Stimulated activated naive CD8-positive, alpha-beta T cell treated with anti-CD3 and anti-CD28 coated beads, Interleukin-15, amount 100 ng/mL, for 72 hours (primary cell): Measurements from ENCODE around the gene CEP95.
A peak's percentile ranks its signal among the peaks of the same experiment; 100 is the strongest.
"Not testable (repeated sequence)": the region's sequence is repeated elsewhere in the genome, so short reads cannot be mapped to it uniquely, and the experiment has no call there.

Experiments
- ATAC-seq: fragments of 150-1000 bp; cut with Tn5 transposase; 2 replicates; pipeline ENCODE4 v1.10.0; 2021; ENCODE audit warnings: mild to moderate bottlenecking, moderate library complexity
- DNase-seq, 2 donors: peaks; one replicate each; pipeline ENCODE4 v3.0.0; 2021 to 2022
- H3K27ac Mint-ChIP-seq, 2 donors: one replicate each; pipeline ENCODE4 v1.8.0; 2022; ENCODE audit warnings: mild to moderate bottlenecking in 2 of 2, mixed read lengths in 2 of 2, moderate library complexity in 2 of 2
- H3K27me3 Mint-ChIP-seq: one replicate; pipeline ENCODE4 v1.8.0; 2022; ENCODE audit warnings: mixed read lengths
- H3K4me1 Mint-ChIP-seq: one replicate; pipeline ENCODE4 v1.8.0; 2022; ENCODE audit warnings: mild to moderate bottlenecking, mixed read lengths
- H3K4me3 Mint-ChIP-seq, 2 donors: one replicate each; pipeline ENCODE4 v1.8.0; 2022; ENCODE audit warnings: mild to moderate bottlenecking in 2 of 2, mixed read lengths in 2 of 2, moderate library complexity in 1 of 2
- H3K9me3 Mint-ChIP-seq, 2 donors: one replicate each; pipeline ENCODE4 v1.8.0; 2022; ENCODE audit warnings: mixed read lengths in 2 of 2

CEP95 gene

GRCh38 chr17:64488301-64488700 is 18.5 kb upstream of the CEP95 start:
- ATAC-seq (no peak), DNase-seq (no peak)
- Mint-ChIP-seq H3K4me3 (no peak overlapping the region), H3K9me3 (no peaks in the 10 kb centered on the region), H3K27ac (no peak overlapping the region), H3K27me3 (no peaks in the 10 kb centered on the region), H3K4me1 (peaks cover 11% of the 10 kb centered on the region)

DNA sequence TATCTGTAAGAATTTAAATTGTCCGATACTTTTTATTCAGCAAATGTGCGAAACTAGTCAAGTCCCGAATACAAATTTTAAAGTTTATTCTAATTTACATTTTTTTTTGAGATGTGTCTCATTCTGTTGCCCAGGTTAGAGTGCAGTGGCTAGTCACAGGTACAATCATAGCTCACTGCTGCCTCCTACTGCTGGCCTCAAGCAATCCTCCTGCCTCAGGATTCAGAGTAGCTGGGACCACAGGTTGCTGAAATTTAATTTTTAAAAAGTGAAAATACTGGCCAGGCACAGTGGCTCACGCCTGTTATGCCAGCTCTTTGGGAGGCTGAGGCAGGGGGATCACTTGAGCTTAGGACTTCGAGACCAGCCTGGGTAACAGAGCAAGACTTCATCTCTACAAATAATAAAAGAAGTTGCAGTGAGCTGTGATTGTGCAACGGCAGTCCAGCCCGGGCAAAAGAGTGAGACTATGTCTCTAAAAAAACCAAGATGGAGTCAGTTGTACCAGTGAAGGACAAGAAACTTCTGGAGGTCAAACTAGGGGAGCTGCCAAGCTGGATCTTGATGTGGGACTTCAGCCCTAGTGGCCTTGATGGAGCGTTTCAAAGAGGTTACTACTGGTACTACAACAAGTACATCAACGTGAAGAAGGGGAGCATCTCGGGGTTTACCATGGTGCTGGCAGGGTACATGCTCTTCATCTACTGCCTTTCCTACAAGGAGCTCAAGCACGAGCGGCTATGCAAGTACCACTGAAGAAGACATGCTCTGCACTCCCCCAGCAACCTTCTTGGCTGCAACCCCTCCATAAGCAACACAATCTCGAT is 15.5 kb upstream of the CEP95 start:
- ATAC-seq (peak; percentile 83), DNase-seq (peak; percentile 48 to 61)
- Mint-ChIP-seq H3K4me1 (peaks cover 36% of the 10 kb centered on the region), H3K27me3 (no peaks in the 10 kb centered on the region), H3K9me3 (no peaks in the 10 kb centered on the region), H3K4me3 (no peak overlapping the region), H3K27ac (no peak overlapping the region)

GRCh38 chr17:64491994-64492393 is 14.8 kb upstream of the CEP95 start:
- no peak overlapping the region for H3K27ac Mint-ChIP-seq
- no peaks in the 10 kb centered on the region for H3K9me3 Mint-ChIP-seq
- no peak overlapping the region for H3K4me3 Mint-ChIP-seq
- H3K27me3 Mint-ChIP-seq, result no peaks in the 10 kb centered on the region
- DNase-seq (no peak), ATAC-seq (no peak)
- peaks cover 44% of the 10 kb centered on the region for H3K4me1 Mint-ChIP-seq

DNA sequence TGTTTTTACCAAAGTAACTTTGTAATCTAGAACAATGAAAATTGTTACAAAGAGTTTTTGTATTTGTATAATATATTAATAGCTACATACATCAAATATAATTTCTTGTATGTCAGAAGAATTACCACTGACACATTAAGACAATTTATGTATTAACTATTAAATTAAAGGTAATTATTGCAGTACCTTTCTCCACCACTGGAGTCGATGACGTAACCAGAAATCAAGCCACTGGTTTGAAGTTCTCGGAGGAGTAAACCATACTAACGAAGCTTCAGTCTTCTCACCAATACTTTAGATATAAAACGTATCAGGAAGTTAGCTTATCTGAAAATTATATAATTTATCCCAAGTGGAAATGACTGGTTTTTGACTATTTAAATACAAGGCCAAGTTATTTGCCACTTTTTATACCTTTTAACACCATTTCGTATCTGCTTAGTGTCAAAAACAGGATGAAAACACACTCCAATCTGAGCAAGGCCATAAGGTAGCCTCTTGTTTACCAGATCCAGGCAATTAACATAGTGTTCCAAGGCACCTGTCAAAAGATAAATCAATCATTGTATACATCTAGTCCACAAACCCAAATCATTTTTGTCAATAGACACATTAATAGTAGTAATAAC is 14.2 kb upstream of the CEP95 start:
- Mint-ChIP-seq H3K27me3 (no peaks in the 10 kb centered on the region), H3K4me1 (peaks cover 50% of the 10 kb centered on the region), H3K27ac (no peak overlapping the region), H3K4me3 (no peak overlapping the region), H3K9me3 (no peaks in the 10 kb centered on the region)
- no peak for DNase-seq
- no peak for ATAC-seq

- peak overlapping the region; percentile 98 to 100 for H3K4me3 Mint-ChIP-seq
- peak overlapping the region in 1 of 2 donors; percentile 13 for H3K27ac Mint-ChIP-seq
- peaks cover 65% of the 10 kb centered on the region for H3K4me1 Mint-ChIP-seq
- H3K9me3 Mint-ChIP-seq, result no peaks in the 10 kb centered on the region
- no peaks in the 10 kb centered on the region for H3K27me3 Mint-ChIP-seq
- DNase-seq, result no peak
- no peak for ATAC-seq
Measured at GRCh38 chr17:64494121-64494520, 12.7 kb upstream of the CEP95 start.

DNA sequence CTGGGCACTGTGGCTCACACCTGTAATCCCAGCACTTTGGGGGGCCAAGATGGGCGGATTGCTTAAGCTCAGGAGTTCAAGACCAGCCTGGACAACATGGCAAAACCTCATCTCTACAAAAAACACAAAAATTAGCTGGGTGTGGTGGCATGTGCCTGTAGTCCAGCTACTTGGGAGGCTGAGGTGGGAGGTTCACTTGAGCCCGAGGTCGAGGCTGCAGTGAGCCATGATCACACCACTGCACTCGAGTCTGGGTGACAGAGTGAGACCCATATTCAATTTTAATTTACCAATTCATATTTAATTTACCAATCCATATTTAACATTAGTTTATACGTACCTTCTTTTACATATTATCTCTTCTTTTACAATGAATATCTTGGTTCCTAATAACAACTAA is 11.5 kb upstream of the CEP95 start:
- not testable (repeated sequence) for H3K27me3 Mint-ChIP-seq

DNA sequence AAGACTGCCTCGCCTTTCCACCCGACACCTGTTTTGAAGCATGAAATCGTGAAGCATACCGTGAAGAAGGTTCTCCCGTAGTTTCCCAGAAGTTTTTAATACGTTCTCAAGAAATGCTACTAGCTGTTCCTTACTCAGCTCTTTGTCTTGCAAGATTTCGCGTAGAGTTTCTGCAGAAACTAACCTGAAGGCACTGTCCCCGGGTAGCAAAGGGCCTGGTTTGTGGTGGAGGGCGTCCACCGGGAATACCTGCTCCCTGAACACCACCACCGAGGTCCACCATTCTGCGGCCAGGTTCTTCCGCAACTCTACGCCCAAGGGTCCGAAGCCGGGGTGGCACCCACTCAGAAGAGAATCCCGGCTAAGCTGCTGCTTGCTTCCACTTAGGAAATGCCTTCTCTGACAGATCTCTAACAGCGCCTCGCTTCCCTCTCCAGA is 10.4 kb upstream of the CEP95 start:
- H3K4me1 Mint-ChIP-seq, result peaks cover 84% of the 10 kb centered on the region
- no peaks in the 10 kb centered on the region for H3K9me3 Mint-ChIP-seq
- peak overlapping the region; percentile 98 to 100 for H3K4me3 Mint-ChIP-seq
- DNase-seq, result no peak
- no peak for ATAC-seq
- peak overlapping the region; percentile 98 to 100 for H3K27ac Mint-ChIP-seq
- no peaks in the 10 kb centered on the region for H3K27me3 Mint-ChIP-seq

More for the DNA sequence above, 11.5 kb upstream of the CEP95 start:
- H3K4me1 Mint-ChIP-seq, result peaks cover 77% of the 10 kb centered on the region
- DNase-seq, ATAC-seq, H3K9me3 Mint-ChIP-seq: not testable (repeated sequence)
- peak overlapping the region in 1 of 2 donors; percentile 72 for H3K27ac Mint-ChIP-seq
- peak overlapping the region; percentile 98 to 100 for H3K4me3 Mint-ChIP-seq

DNA sequence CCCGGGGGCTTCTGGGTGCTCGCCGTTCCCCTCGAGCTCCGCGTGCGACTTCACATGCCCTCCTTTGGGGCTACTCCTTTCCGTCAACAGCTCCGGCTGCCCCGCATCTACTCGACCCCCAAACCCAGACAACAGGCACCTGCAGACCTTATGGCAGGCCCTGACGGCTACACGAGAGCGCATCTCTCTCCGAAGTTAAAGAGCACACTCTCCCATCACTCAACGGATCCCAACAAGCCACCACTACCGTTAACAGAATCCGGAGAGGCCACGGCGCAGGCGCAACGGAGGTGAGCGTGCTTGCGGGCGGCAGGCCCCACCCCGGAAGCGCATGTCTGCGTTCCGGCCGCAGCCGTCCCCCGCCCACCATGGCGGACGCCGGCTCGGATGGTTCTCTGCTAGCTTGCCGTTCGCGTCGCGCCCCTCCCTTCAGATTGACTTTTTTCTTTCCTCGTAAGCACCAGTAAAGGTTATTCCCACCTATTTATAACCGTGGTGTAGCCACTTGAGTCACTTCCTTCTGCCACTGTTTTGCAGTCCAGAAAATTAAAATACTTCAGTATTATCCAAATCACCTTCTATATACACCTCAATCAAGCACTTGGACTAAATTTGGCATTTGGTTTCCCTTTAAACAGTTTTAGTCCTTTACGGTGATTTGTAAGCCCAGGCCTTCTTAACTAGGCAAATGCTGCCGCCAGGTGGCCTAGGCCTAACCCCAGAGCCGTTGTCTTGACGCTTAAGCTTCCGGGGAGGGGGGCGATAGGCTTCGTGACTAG is 9.8 kb upstream of the CEP95 start, which contains the start of gene POLG2:
TSS of gene POLG2 (minus strand) at position 269 of the 779 bp plus-strand sequence. CDS start at position 183, 86 bp downstream.
- Mint-ChIP-seq H3K9me3 (no peaks in the 10 kb centered on the region), H3K4me3 (peak within 1 kb of the TSS; percentile 98 to 100), H3K27ac (peak within 1 kb of the TSS; percentile 98 to 100), H3K4me1 (peaks cover 84% of the 10 kb centered on the region), H3K27me3 (no peaks in the 10 kb centered on the region)
- ATAC-seq, result peak; percentile 91
- DNase-seq, result peak; percentile 96

DNA sequence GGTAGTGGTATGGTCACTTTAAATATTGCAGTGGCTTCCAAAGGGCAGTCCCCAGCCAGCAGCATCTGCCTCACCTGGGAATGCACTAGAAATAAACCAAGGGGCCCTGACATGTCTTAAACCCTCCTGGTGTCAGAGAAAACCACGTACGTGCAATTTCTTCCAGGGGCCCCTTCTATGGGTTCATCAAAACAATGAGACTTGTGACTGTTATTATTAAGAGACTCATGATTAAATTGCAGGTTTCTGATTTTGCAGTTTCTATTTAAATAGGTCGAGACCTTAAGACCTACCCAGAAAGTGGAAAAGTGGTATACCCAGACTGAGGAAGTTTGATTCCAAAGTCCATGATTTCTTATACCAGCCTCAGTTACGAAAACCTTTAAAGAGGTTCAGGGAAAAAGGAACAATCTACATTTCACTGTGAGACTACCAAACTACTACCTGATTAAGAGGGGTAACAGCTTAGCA is 9.2 kb upstream of the CEP95 start:
- Mint-ChIP-seq H3K9me3 (no peaks in the 10 kb centered on the region), H3K27me3 (no peaks in the 10 kb centered on the region), H3K4me1 (peaks cover 89% of the 10 kb centered on the region), H3K27ac (peak overlapping the region; percentile 98 to 100), H3K4me3 (peak overlapping the region; percentile 98 to 100)
- no peak for ATAC-seq
- no peak for DNase-seq

DNA sequence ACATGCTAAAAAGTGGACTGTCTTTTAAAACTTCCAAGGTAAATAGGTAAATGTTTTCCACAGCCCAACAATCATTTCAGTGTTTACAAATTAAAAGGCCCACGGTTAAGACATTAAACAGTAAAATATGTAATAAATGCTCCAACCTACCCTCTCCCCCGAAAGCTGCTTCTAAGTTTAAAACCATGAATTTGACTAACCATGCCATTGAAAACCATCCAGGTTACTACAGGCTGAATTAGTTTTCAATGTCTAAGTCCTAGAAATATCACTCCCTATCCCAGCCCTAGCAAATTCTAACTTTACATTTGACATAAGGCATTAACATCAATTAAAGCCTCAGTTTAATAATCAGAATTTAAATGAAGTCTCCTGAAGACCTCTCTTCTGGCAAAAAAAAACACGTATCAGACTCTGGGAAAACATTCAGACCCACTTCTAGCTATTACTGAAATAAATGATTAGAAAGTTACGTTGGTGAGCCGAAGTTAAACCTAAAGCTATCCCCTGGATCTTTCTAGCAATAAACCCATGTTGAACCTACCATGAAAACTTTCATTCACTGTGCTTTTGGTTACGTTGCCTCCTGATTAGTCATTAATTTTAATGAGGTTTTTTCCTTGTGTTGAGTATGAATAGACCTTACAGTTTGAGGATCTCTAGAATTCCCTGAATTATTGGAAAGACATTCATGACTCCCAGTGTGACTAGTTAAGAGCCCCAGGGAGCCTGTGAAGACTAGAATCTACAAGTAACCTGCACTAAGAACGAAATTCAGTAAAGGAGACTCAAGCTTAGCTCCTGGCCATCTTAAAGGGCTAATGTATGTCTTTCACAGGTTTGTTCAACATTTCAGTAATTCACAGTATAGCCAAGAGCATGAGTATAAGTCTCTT is 8.2 kb upstream of the CEP95 start:
- H3K27me3 Mint-ChIP-seq, result no peaks in the 10 kb centered on the region

DNA sequence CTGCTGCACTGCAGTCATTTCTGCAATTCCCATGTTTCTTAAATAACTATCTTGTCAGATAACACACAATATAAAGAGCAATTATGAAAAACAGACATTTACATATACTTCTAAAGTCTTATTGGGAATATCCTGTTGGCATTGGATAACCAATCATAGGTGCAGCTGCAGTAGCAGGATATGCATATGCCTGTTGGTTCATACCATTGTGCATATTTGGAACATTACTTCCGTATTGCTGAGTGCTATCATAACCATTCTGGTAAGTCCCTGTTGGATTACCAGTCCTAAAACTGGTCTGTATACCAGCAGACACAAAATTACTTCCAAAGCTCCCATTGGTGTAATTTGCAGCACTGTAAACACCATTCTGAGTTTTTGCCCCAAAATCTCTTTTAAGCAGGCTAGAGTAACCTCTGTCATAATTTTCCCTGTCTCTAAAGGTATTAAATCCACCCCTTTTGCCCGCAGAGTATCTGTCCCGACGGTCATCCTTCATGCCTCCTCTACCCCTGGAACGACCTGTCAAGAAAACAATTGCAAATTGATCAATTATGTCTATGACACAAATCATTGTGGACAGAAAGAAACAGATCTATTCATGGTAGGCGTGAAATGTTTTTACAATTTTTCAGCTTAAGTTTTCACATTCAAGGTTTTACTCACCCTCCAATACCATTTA is 6.8 kb upstream of the CEP95 start:
- ATAC-seq (no peak), DNase-seq (peak in 1 of 2 donors; percentile 39)
- Mint-ChIP-seq H3K27ac (peak overlapping the region in 1 of 2 donors; percentile 100), H3K9me3 (no peaks in the 10 kb centered on the region), H3K27me3 (no peaks in the 10 kb centered on the region), H3K4me3 (peak overlapping the region in 1 of 2 donors; percentile 63), H3K4me1 (peaks cover 96% of the 10 kb centered on the region)

More for the DNA sequence above, 8.2 kb upstream of the CEP95 start:
- H3K9me3 Mint-ChIP-seq, result no peaks in the 10 kb centered on the region
- ATAC-seq (no peak), DNase-seq (no peak)
- peaks cover 96% of the 10 kb centered on the region for H3K4me1 Mint-ChIP-seq
- H3K27ac Mint-ChIP-seq, result peak overlapping the region in 1 of 2 donors; percentile 100
- H3K4me3 Mint-ChIP-seq, result peak overlapping the region; percentile 98 to 100

DNA sequence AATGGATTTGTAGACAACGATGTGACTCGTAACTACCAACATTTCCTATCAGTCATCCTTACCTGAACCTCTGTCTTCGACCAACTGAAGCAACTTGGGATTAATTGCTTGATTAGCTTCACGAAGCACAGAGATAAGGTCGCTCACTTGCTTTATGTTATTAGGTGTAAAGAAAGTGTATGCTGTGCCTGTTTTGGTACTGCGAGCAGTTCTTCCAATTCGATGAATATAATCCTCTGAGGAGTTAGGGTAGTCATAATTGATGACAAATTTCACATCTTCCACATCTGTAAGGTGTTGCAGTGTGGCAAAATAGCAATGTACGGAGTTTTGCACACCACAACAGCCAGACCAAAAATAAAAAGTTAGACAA is 6.3 kb upstream of the CEP95 start:
- Mint-ChIP-seq H3K4me3 (peak overlapping the region in 1 of 2 donors; percentile 63), H3K27ac (peak overlapping the region in 1 of 2 donors; percentile 100), H3K27me3 (no peaks in the 10 kb centered on the region), H3K4me1 (peaks cover 98% of the 10 kb centered on the region), H3K9me3 (no peaks in the 10 kb centered on the region)
- no peak for DNase-seq
- ATAC-seq, result no peak

DNA sequence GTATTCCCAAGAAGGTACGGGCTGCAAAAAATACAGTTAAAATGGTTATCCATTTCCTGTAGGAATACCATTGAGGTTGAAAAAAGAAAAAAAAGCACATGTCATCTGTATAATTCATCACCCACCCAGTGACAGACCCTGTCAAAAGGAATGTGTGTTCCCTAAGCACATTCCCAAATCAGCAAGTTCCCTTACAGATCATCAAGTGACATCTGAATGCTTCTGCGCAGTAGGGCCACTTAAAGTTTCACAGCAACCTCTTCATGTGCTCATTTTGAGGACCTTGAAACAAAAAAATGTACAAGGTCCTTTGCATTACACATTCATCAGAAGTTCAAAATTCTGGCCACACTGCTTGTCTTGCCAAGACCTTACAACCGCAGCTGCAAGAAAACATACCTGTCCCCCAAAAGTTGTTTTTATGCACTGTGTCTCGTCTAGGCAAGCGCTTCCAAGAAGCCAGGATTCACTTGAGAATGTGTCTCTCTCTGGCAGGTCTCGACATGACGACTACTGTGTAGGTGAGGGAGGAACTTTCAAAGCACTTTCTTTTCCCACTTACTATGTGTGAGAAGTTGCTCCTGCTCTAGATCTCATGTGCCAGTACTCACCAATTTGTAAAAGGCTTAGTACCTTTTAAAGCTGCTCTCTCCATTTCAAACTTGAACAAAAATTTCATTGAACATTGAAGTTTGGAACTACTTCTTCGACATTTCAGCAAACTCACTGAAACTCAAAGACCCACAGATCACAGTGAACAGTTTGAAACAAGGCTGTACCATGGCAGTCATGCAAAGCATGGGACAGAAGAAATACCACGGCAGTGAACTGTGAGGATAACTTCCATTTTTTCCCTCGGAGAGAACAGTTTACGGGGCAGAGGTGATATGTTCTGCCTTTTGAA is 5.7 kb upstream of the CEP95 start:
- Mint-ChIP-seq H3K27me3 (no peaks in the 10 kb centered on the region), H3K4me1 (peaks cover 100% of the 10 kb centered on the region), H3K27ac (peak overlapping the region in 1 of 2 donors; percentile 100), H3K4me3 (peak overlapping the region in 1 of 2 donors; percentile 63), H3K9me3 (no peaks in the 10 kb centered on the region)
- ATAC-seq, result no peak
- DNase-seq, result peak in 1 of 2 donors; percentile 47
